Activated naive CD8-positive, alpha-beta T cell (primary cell): ENCODE measurements around the gene ZNF286A.
"Not testable (repeated sequence)": the region's sequence is repeated elsewhere in the genome, so short reads cannot be mapped to it uniquely, and the experiment has no call there.

Experiments
- H3K27ac Mint-ChIP-seq: one replicate; pipeline ENCODE4 v1.8.0; 2021; ENCODE audit warnings: mixed read lengths
- H3K27me3 Mint-ChIP-seq: one replicate; pipeline ENCODE4 v1.8.0; 2021; ENCODE audit warnings: mixed read lengths
- H3K36me3 Mint-ChIP-seq: one replicate; pipeline ENCODE4 v1.8.0; 2021; ENCODE audit warnings: mixed read lengths
- H3K4me1 Mint-ChIP-seq: one replicate; pipeline ENCODE4 v1.8.0; 2021; ENCODE audit warnings: low read depth, mixed read lengths
- H3K4me3 Mint-ChIP-seq: one replicate; pipeline ENCODE4 v1.8.0; 2021; ENCODE audit warnings: mild to moderate bottlenecking, mixed read lengths
- H3K9me3 Mint-ChIP-seq: one replicate; pipeline ENCODE4 v1.8.0; 2021; ENCODE audit warnings: low read depth, mixed read lengths

The ZNF286A gene

GRCh38 chr17:15669526-15669925, 30.0 kb upstream of the ZNF286A start:
- H3K36me3 Mint-ChIP-seq: peaks cover 23% of the 10 kb centered on the region

GRCh38 chr17:15674640-15675039, 24.9 kb upstream of the ZNF286A start:
- H3K27me3 Mint-ChIP-seq, H3K9me3 Mint-ChIP-seq, H3K4me3 Mint-ChIP-seq, H3K27ac Mint-ChIP-seq, H3K4me1 Mint-ChIP-seq: not testable (repeated sequence)
- peaks cover 25% of the 10 kb centered on the region for H3K36me3 Mint-ChIP-seq

More at GRCh38 chr17:15669526-15669925, 30.0 kb upstream of the ZNF286A start:
- H3K4me1 Mint-ChIP-seq, H3K27me3 Mint-ChIP-seq, H3K27ac Mint-ChIP-seq, H3K4me3 Mint-ChIP-seq, H3K9me3 Mint-ChIP-seq: not testable (repeated sequence)

DNA sequence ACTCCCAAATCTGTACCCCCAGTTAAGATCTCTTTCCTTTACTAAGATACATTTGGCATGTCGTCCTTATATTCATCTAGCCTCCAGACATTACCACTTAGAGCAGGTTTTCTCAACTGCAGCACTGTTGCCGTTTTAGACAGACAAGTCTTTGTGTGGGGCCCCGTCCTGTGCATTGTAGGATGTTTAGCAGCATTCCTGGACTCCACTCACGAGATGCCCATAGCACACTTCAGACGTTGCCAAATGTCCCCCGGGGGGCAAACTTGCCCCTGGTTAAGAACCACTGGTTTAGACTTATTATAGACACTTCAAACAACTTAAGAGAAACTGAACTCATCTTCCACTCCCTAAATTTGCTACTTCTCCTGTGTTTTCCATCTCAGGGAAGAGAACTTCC, 23.6 kb upstream of the ZNF286A start:
- not testable (repeated sequence) for H3K27me3 Mint-ChIP-seq, H3K4me1 Mint-ChIP-seq, H3K27ac Mint-ChIP-seq, H3K4me3 Mint-ChIP-seq, H3K9me3 Mint-ChIP-seq
- H3K36me3 Mint-ChIP-seq: peaks cover 24% of the 10 kb centered on the region

- not testable (repeated sequence) for H3K27me3 Mint-ChIP-seq, H3K36me3 Mint-ChIP-seq, H3K27ac Mint-ChIP-seq, H3K9me3 Mint-ChIP-seq
- Mint-ChIP-seq H3K4me3 (peak overlapping the region; percentile 86), H3K4me1 (peaks cover 17% of the 10 kb centered on the region)
Measured at GRCh38 chr17:15683135-15683534, 16.4 kb upstream of the ZNF286A start.

- H3K9me3 Mint-ChIP-seq, H3K36me3 Mint-ChIP-seq, H3K27me3 Mint-ChIP-seq: not testable (repeated sequence)
- H3K4me1 Mint-ChIP-seq: peaks cover 17% of the 10 kb centered on the region
- peak within 1 kb of the TSS; percentile 90 for H3K27ac Mint-ChIP-seq
- H3K4me3 Mint-ChIP-seq: peak within 1 kb of the TSS; percentile 86
Measured at GRCh38 chr17:15683824-15684478, 15.6 kb upstream of the ZNF286A start, which contains the start of gene TRIM16. TSS of gene TRIM16 (minus strand) at chr17:15684311. CDS start at chr17:15651609, 32,702 bp downstream.

- not testable (repeated sequence) for H3K27me3 Mint-ChIP-seq, H3K9me3 Mint-ChIP-seq, H3K4me3 Mint-ChIP-seq, H3K27ac Mint-ChIP-seq, H3K36me3 Mint-ChIP-seq
- H3K4me1 Mint-ChIP-seq: peaks cover 17% of the 10 kb centered on the region
Measured at GRCh38 chr17:15687494-15687893, 12.1 kb upstream of the ZNF286A start.

GRCh38 chr17:15698967-15699366, 585 bp upstream of the ZNF286A start:
- not testable (repeated sequence) for H3K9me3 Mint-ChIP-seq, H3K27me3 Mint-ChIP-seq, H3K36me3 Mint-ChIP-seq
- Mint-ChIP-seq H3K27ac (peak overlapping the region; percentile 93), H3K4me1 (peaks cover 16% of the 10 kb centered on the region), H3K4me3 (peak overlapping the region; percentile 96)

DNA sequence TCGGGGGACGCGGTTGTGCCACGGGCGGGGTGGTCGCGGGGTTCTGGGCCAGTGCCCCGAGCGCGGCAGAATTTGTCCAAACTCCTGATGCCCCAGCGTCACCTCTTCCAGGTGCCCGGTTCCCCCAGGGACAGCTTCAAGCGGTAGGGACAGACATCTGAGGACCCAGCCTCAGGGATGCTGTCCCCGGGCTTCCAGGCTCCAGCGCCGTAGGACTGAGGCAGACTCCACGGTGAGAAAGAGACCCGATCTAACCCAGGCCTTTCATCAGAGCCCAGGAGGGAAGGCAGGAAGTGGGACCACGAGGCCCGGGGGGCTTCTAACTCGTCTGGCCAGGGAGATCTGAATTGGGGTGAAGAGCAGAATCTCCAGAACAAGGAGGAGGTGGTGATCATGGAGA, 385 bp downstream of the ZNF286A start:
- peak overlapping the region; percentile 93 for H3K27ac Mint-ChIP-seq
- H3K27me3 Mint-ChIP-seq, H3K36me3 Mint-ChIP-seq, H3K9me3 Mint-ChIP-seq: not testable (repeated sequence)
- H3K4me1 Mint-ChIP-seq: peaks cover 16% of the 10 kb centered on the region
- H3K4me3 Mint-ChIP-seq: peak overlapping the region; percentile 96

DNA sequence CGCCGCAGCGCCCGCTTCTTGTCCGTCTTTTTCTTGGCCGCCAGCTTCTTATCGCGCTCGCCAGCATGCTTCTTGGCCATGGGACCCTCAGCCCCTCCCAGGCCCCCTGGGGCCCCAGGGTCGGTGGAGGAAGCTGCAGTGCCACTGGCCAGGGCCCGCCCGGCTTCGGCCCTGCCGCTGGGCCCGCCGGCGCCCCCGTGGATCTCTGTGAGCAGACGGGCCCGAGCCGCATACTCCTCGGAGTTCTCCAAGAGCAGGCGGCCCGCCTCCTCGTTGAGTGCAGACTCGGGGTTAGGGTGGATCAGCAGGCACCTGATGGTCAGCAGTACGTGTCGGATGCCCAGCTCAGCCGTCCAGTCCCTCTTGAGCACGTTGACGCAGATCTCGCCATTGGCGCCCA, 4.7 kb downstream of the ZNF286A start:
- not testable (repeated sequence) for H3K9me3 Mint-ChIP-seq, H3K4me3 Mint-ChIP-seq, H3K27ac Mint-ChIP-seq, H3K4me1 Mint-ChIP-seq, H3K27me3 Mint-ChIP-seq
- peaks cover 26% of the 10 kb centered on the region for H3K36me3 Mint-ChIP-seq

- Mint-ChIP-seq H3K9me3 (peaks cover 11% of the 10 kb centered on the region), H3K36me3 (peaks cover 31% of the 10 kb centered on the region)
- not testable (repeated sequence) for H3K27me3 Mint-ChIP-seq, H3K27ac Mint-ChIP-seq, H3K4me3 Mint-ChIP-seq, H3K4me1 Mint-ChIP-seq
Measured at GRCh38 chr17:15704813-15705212, 5.3 kb downstream of the ZNF286A start.

- H3K27ac Mint-ChIP-seq, H3K27me3 Mint-ChIP-seq, H3K4me3 Mint-ChIP-seq, H3K4me1 Mint-ChIP-seq: not testable (repeated sequence)
- peaks cover 36% of the 10 kb centered on the region for H3K36me3 Mint-ChIP-seq
- H3K9me3 Mint-ChIP-seq: peaks cover 16% of the 10 kb centered on the region
Measured at GRCh38 chr17:15708879-15709278, 9.3 kb downstream of the ZNF286A start.

DNA sequence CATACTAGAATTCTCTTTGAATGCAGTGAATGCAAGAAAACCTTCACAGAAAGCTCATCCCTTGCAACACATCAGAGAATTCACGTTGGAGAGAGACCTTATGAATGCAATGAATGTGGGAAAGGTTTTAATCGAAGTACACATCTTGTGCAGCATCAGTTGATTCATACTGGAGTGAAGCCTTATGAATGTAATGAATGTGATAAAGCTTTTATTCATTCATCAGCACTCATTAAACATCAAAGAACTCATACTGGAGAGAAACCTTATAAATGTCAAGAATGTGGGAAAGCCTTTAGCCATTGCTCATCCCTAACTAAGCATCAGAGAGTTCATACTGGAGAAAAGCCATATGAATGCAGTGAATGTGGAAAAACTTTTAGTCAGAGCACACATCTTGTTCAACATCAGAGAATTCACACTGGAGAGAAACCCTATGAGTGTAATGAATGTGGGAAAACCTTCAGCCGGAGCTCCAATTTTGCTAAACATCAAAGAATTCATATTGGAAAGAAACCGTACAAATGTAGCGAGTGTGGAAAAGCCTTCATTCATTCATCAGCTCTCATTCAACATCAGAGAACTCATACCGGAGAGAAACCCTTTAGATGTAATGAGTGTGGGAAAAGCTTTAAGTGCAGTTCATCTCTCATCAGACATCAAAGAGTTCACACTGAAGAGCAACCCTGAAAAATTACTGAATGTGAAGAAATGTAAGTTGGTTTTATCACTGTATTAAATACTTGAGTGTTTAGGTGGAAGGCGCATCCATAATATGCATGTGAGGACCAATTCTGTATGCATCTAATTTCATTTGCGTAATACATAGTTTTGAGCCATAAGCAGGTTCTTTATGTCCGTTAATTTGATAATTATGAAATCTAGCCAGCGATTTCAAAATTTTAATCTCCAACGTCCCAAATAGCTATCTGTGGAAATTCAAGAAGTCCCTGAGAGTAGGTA, 17.3 kb downstream of the ZNF286A start:
- not testable (repeated sequence) for H3K27ac Mint-ChIP-seq, H3K4me3 Mint-ChIP-seq, H3K27me3 Mint-ChIP-seq, H3K4me1 Mint-ChIP-seq
- H3K36me3 Mint-ChIP-seq: peaks cover 33% of the 10 kb centered on the region
- H3K9me3 Mint-ChIP-seq: peaks cover 12% of the 10 kb centered on the region

DNA sequence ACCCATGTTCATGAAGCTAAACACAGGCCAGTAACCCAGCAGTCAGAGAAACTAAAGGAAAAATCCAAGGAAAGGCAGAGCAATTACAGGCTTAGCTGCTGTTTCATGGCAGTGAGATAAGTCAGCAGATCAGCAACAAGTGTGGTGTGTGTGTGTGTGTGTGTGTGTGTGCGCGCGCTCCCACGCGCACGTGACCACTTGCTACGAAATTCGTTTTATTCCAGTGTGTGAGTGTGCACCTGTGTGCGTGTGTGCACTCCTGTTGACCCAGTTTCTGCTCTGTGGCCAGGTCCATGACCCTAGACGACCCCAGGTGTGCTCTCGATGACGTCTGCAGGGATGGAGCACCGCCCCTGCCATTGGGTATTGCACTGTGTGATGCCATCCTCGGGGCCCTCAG, 31.0 kb downstream of the ZNF286A start:
- H3K36me3 Mint-ChIP-seq, H3K9me3 Mint-ChIP-seq, H3K4me3 Mint-ChIP-seq, H3K27ac Mint-ChIP-seq, H3K4me1 Mint-ChIP-seq, H3K27me3 Mint-ChIP-seq: not testable (repeated sequence)

DNA sequence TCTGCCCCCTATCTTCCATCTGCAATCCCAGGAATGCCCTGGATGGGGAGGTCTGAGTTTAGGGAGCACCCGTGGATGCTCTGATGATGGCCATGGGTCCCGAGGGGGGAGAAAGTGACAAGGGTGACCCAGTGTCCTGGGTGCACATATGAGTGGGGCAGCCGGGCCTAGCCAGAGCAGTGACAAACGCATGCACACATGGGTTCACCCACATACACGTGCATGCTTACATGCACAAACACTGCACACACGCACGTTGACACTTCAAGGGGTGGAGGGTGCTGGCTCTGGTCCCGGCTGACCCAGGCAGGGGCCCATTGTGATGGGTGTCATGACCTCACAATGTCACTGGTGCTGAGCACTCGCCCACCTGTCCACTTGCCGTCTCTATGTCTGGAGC, 32.3 kb downstream of the ZNF286A start, which contains the start of gene TBC1D26:
Gene TBC1D26 (plus strand): TSS at position 384 of the 400 bp plus-strand sequence. CDS start 3,066 bp downstream, outside the sequence.
- not testable (repeated sequence) for H3K36me3 Mint-ChIP-seq, H3K27ac Mint-ChIP-seq, H3K27me3 Mint-ChIP-seq, H3K9me3 Mint-ChIP-seq, H3K4me3 Mint-ChIP-seq, H3K4me1 Mint-ChIP-seq

DNA sequence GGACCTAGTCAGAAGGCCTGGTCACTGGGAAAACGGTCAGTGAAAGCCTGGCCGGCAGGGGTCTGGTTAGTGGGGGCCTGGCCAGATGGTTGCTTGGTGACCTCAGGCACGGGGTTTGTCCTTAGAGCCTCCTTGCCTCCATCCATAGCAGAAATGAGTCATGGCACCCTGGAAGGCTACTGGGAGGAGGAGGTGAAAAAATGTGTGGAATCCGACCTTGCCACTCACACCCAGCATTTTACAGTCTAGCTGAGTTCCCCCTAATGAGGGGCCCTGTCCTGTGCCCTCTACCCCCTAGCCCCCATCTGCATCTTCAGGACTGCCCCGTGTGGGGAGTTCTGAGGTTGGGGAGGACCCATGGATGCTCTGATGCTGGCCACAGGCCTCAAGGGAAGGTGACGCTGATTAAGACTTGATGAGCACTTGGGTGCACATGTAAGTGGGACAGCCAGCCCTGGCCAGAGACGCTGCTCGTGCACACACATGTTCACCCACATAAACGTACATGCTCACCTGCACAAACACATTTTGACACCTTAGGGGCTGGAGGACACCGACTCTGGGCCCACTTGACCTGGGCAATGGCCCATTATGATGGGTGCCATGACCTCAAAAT, 33.7 kb downstream of the ZNF286A start:
- H3K4me3 Mint-ChIP-seq, H3K27ac Mint-ChIP-seq, H3K9me3 Mint-ChIP-seq, H3K4me1 Mint-ChIP-seq, H3K27me3 Mint-ChIP-seq, H3K36me3 Mint-ChIP-seq: not testable (repeated sequence)
